H1 (cell line): ENCODE results near the gene SH3BGRL3. TPM values are rescaled to one million over a fixed set of nuclear protein-coding genes. Genes with fewer than 3 reads are reported as not detected.
A peak's percentile ranks its signal among the peaks of the same experiment; 100 is the strongest.

ENCODE experiments used
- CTCF ChIA-PET: fragments of 300-600 bp; sonication (Branson Sonifier 250); formaldehyde crosslinking; loops from one replicate; lab custom pipeline; 2021; ENCODE audit not compliant: partially characterized antibody; lab: Charles Lee
- POLR2A ChIA-PET: fragments of 300-600 bp; sonication (Branson Sonifier 250); formaldehyde crosslinking; loops from one replicate; lab custom pipeline; 2021; ENCODE audit warnings: inconsistent platforms; ENCODE audit not compliant: partially characterized antibody; lab: Charles Lee
- DNase-seq, 2 experiments: peaks; one replicate each; pipeline versions ENCODE4 v3.0.0 to v3.0.0-alpha.2; 2010 to 2022; ENCODE audit warnings: low spot score in 2 of 2, low read depth in 1 of 2, mixed read lengths in 1 of 2
- FAIRE-seq: peaks from 2 replicates; lab custom pipeline; 2011; peaks lifted over from hg19 to GRCh38; lab: Jason Lieb, UNC
- H2AFZ ChIP-seq: 2 replicates; pipeline ENCODE4 v1.8.1; 2012; ENCODE audit warnings: low read length, inconsistent platforms
- H2AK5ac ChIP-seq: 2 replicates; pipeline ENCODE4 v1.6.1; 2013; ENCODE audit warnings: low read depth, low read length
- H2BK120ac ChIP-seq: replicated peaks from 2 replicates; pipeline ENCODE3; 2013; ENCODE audit warnings: low read depth, low read length, inconsistent platforms
- H2BK12ac ChIP-seq: 2 replicates; pipeline ENCODE4 v1.6.1; 2013; ENCODE audit warnings: low read depth, low read length
- H2BK15ac ChIP-seq: 2 replicates; pipeline ENCODE4 v1.6.1; 2013; ENCODE audit warnings: low read length
- H2BK20ac ChIP-seq: 2 replicates; pipeline ENCODE4 v1.6.1; 2013; ENCODE audit warnings: low read length
- H2BK5ac ChIP-seq: 2 replicates; pipeline ENCODE4 v1.6.1; 2013; ENCODE audit warnings: low read depth, low read length
- H3K14ac ChIP-seq: 2 replicates; pipeline ENCODE4 v1.6.1; 2013; ENCODE audit warnings: inconsistent platforms; ENCODE audit not compliant: insufficient read length
- H3K18ac ChIP-seq: 2 replicates; pipeline ENCODE4 v1.6.1; 2013; ENCODE audit warnings: low read length; ENCODE audit errors: extremely low read depth
- H3K23ac ChIP-seq: 2 replicates; pipeline ENCODE4 v1.6.1; 2013; ENCODE audit warnings: inconsistent platforms; ENCODE audit not compliant: insufficient read length
- H3K23me2 ChIP-seq: 2 replicates; pipeline ENCODE4 v1.6.1; 2013; ENCODE audit warnings: low read depth, low read length
- H3K27ac ChIP-seq: 2 replicates; pipeline ENCODE4 v1.6.1; 2011; ENCODE audit warnings: low read depth, low read length, inconsistent platforms
- H3K27me3 ChIP-seq, 4 experiments: replicated peaks in 1 of 4; 1 replicate in 1 of 4; 2 replicates in 3 of 4; pipeline versions ENCODE4 v1.6.1 to v1.8.1; 2011 to 2013; ENCODE audit warnings: low read length in 3 of 4, mild to moderate bottlenecking in 3 of 4, inconsistent platforms in 2 of 4, mixed read lengths in 2 of 4, moderate library complexity in 1 of 4; ENCODE audit not compliant: control insufficient read depth in 3 of 4, insufficient read depth in 3 of 4; ENCODE audit errors: extremely low read depth in 1 of 4
- H3K36me3 ChIP-seq, 4 experiments: 2 replicates each; pipeline versions ENCODE4 v1.6.1 to v1.8.1; 2011 to 2013; ENCODE audit warnings: mild to moderate bottlenecking in 4 of 4, low read length in 3 of 4, moderate library complexity in 2 of 4, control low read depth in 1 of 4, inconsistent platforms in 1 of 4; ENCODE audit not compliant: insufficient read depth in 4 of 4, control insufficient read depth in 2 of 4
- H3K4ac ChIP-seq: replicated peaks from 2 replicates; pipeline ENCODE3; 2013; ENCODE audit warnings: low read length, low read depth, mixed read lengths, inconsistent platforms; ENCODE audit not compliant: insufficient read length
- H3K4me1 ChIP-seq, 4 experiments: replicated peaks in 1 of 4; 1 replicate in 1 of 4; 2 replicates in 3 of 4; pipeline versions ENCODE4 v1.6.1 to v1.8.1; 2011 to 2013; ENCODE audit warnings: low read length in 3 of 4, inconsistent platforms in 2 of 4, mixed read lengths in 1 of 4; ENCODE audit not compliant: insufficient read depth in 4 of 4, control insufficient read depth in 3 of 4
- H3K4me2 ChIP-seq, 2 experiments: 2 replicates each; pipeline versions ENCODE4 v1.6.1 to v1.8.1; 2011 to 2013; ENCODE audit warnings: low read depth in 2 of 2, low read length in 2 of 2, control low read depth in 1 of 2, inconsistent platforms in 1 of 2, mild to moderate bottlenecking in 1 of 2; ENCODE audit not compliant: insufficient read depth in 1 of 2
- H3K4me3 ChIP-seq, 4 experiments: fragments of 200-600, 300-600 bp in 1 of 4; sonication (generic), shearing (Covaris generic), sonication (Bioruptor Twin) in 1 of 4; 2 replicates each; pipeline versions ENCODE4 v1.5.1 to v1.8.1; 2011 to 2016; ENCODE audit warnings: low read length in 4 of 4, low read depth in 3 of 4, control low read depth in 2 of 4, inconsistent platforms in 2 of 4, mild to moderate bottlenecking in 2 of 4, mixed read lengths in 1 of 4, moderate library complexity in 1 of 4; ENCODE audit not compliant: insufficient read depth in 2 of 4; ENCODE audit errors: extremely low read depth in 1 of 4
- H3K56ac ChIP-seq: replicated peaks from 2 replicates; pipeline ENCODE3; 2013; ENCODE audit warnings: low read depth, mild to moderate bottlenecking, mixed read lengths, low read length, inconsistent platforms; ENCODE audit not compliant: insufficient read length
- H3K79me1 ChIP-seq: 2 replicates; pipeline ENCODE4 v1.6.1; 2013; ENCODE audit warnings: low read depth, low read length, control low read depth
- H3K79me2 ChIP-seq, 2 experiments: 2 replicates each; pipeline versions ENCODE4 v1.6.1 to v1.8.1; 2012 to 2013; ENCODE audit warnings: low read length in 2 of 2, mild to moderate bottlenecking in 2 of 2, inconsistent platforms in 1 of 2; ENCODE audit not compliant: insufficient read depth in 2 of 2, control insufficient read depth in 1 of 2
- H3K9ac ChIP-seq, 4 experiments: replicated peaks in 1 of 4; 1 replicate in 1 of 4; 2 replicates in 3 of 4; pipeline versions ENCODE4 v1.6.1 to v1.8.1; 2011 to 2013; ENCODE audit warnings: low read depth in 3 of 4, low read length in 3 of 4, control low read depth in 2 of 4, mild to moderate bottlenecking in 2 of 4, moderate library complexity in 2 of 4, inconsistent platforms in 1 of 4; ENCODE audit errors: extremely low read depth in 1 of 4
- H3K9me3 ChIP-seq, 2 experiments: 2 replicates each; pipeline versions ENCODE4 v1.6.1 to v1.8.1; 2012 to 2013; ENCODE audit warnings: mild to moderate bottlenecking in 2 of 2, moderate library complexity in 2 of 2, control low read depth in 1 of 2, inconsistent platforms in 1 of 2, low read depth in 1 of 2, low read length in 1 of 2, mixed read lengths in 1 of 2; ENCODE audit not compliant: insufficient read depth in 2 of 2
- H4K20me1 ChIP-seq, 2 experiments: replicated peaks in 1 of 2; 2 replicates each; pipeline versions ENCODE3 to v1.8.1; 2011 to 2013; ENCODE audit warnings: inconsistent platforms in 2 of 2, low read length in 2 of 2, mild to moderate bottlenecking in 1 of 2; ENCODE audit not compliant: insufficient read depth in 2 of 2, control insufficient read depth in 1 of 2
- H4K5ac ChIP-seq: 2 replicates; pipeline ENCODE4 v1.6.1; 2013; ENCODE audit warnings: low read length, low read depth, mixed read lengths, inconsistent platforms; ENCODE audit not compliant: insufficient read length
- H4K8ac ChIP-seq: 2 replicates; pipeline ENCODE4 v1.8.0; 2013; ENCODE audit warnings: mild to moderate bottlenecking, moderate library complexity, low read length, inconsistent platforms; ENCODE audit not compliant: insufficient read depth; ENCODE audit errors: extremely low read depth
- H4K91ac ChIP-seq: replicated peaks from 2 replicates; pipeline ENCODE3; 2013; ENCODE audit warnings: low read length, mixed read lengths, inconsistent platforms; ENCODE audit not compliant: insufficient read length
- ASH2L ChIP-seq: fragments of 200-600, 300-600 bp; sonication (generic); IDR thresholded peaks from one replicate; pipeline ENCODE4 v1.7.1; 2017; ENCODE audit warnings: low read length
- BCL11A ChIP-seq, 2 experiments: IDR thresholded peaks; one replicate each; pipeline ENCODE4 v1.6.1; 2011; ENCODE audit warnings: low read depth in 2 of 2, low read length in 2 of 2, mild to moderate bottlenecking in 2 of 2
- CHD2 ChIP-seq: IDR thresholded peaks from 2 replicates; pipeline ENCODE4 v1.6.1; 2012; ENCODE audit warnings: low read length, improper control_type of control experiment
- CTBP2 ChIP-seq: IDR thresholded peaks from 2 replicates; pipeline ENCODE4 v1.7.0; 2011; ENCODE audit warnings: borderline replicate concordance, mild to moderate bottlenecking, moderate library complexity, mixed read lengths, low read length; ENCODE audit not compliant: insufficient read depth, insufficient read length
- EP300 ChIP-seq, 2 experiments: IDR thresholded peaks; 1 replicate in 1 of 2; 2 replicates in 1 of 2; pipeline ENCODE4 v1.6.1; 2011 to 2012; ENCODE audit warnings: low read depth in 2 of 2, low read length in 2 of 2, mild to moderate bottlenecking in 2 of 2, borderline replicate concordance in 1 of 2, inconsistent platforms in 1 of 2, moderate library complexity in 1 of 2
- JUND ChIP-seq: IDR thresholded peaks from 2 replicates; pipeline ENCODE4 v1.6.1; 2011; ENCODE audit warnings: mild to moderate bottlenecking, improper control_type of control experiment, low read length
- POLR2AphosphoS5 ChIP-seq: IDR thresholded peaks from 2 replicates; pipeline ENCODE4 v1.6.1; 2011; ENCODE audit warnings: low read depth, low read length
- TEAD4 ChIP-seq: IDR thresholded peaks from 2 replicates; pipeline ENCODE4 v1.6.1; 2012; ENCODE audit warnings: low read depth, low read length, inconsistent platforms, mixed read lengths
- WGBS, 2 experiments: shearing (Covaris generic) in 1 of 2; methylation state at CpG; one replicate each; pipeline versions ENCODE4 v1.1.6 to v1.1.7; 2013 to 2015; ENCODE audit warnings: low lambda C conversion rate in 2 of 2, mixed read lengths in 2 of 2, inconsistent platforms in 1 of 2, low coverage in 1 of 2, missing lambda C conversion rate in 1 of 2; ENCODE audit not compliant: insufficient replicate concordance in 2 of 2, insufficient coverage in 1 of 2, insufficient read length in 1 of 2; ENCODE audit errors: extremely low coverage in 1 of 2, missing lambda C conversion rate in 1 of 2; 5-methylcytosine and 5-hydroxymethylcytosine counted together
- polyA plus RNA-seq, 7 experiments: library from polyadenylated mRNA; depleted of rRNA in 3 of 7; stranded (reverse) in 5 of 7; unstranded in 2 of 7; fragments of >200 nt in 5 of 7; fragments of 200-250 nt in 2 of 7; gene quantifications; 1 replicate in 5 of 7; 2 replicates in 1 of 7; 4 replicates in 1 of 7; pipeline versions ENCODE4 v1.2.1 to v1.2.3, GENCODE V29; 2011 to 2013; ENCODE audit warnings: missing spikeins in 2 of 7, mixed read lengths in 2 of 7
- total RNA-seq: library from RNA; stranded (reverse); fragmentation: NEBNext Ultra II Directional; extraction: Animal tissue kit (Norgen Biotek cat#: 25700); gene quantifications from 2 replicates; pipeline ENCODE4 v1.2.1, GENCODE V29; 2021
- TF ChIP-seq, protein P1 (sequence below): IDR thresholded peaks from 2 replicates; pipeline ENCODE4 v1.6.1; 2012; ENCODE audit warnings: inconsistent platforms
- TF ChIP-seq, protein P2 (sequence below): IDR thresholded peaks from 2 replicates; pipeline ENCODE4 v1.6.1; 2012; ENCODE audit warnings: inconsistent platforms

SH3BGRL3 gene
- total and polyA plus RNA-seq, 2 of the 8 experiments (the other 6 are each of a cell fraction or from before 2014, with no cell fraction given): 77.8 to 107 TPM

DNA sequence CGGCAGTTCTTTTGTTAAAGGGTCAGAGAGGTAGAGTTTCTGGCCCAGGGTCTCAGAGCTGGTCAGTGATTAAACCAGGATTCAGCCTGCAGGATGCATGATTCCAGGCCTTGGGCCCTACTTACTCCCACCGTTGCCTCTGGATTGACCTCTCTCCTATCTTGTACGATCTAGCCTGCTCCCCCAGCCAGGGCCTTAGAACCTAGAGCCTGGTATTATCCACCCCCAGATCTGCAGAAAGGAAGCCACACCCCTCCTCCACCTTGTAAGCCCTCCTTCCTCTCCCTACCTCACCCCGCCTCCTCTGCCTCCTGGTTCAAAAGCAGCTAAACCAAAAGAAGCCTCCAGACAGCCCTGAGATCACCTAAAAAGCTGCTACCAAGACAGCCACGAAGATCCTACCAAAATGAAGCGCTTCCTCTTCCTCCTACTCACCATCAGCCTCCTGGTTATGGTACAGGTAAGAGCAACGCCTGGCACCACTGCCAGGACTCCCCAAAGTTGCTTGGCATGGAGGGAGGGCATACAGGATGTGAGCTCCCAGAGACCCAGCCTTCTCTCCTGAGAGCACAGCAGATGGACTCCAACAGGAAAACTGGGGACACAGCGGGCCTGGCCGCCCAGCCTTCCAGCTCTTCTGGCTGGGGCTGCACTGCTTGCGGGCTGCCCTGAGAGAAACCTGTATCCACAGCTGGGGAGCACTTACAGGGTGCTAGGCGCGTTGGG is 37.9 kb downstream of the SH3BGRL3 start, which contains the start of gene CD52:
Gene CD52, plus strand, starts transcription at position 347 of the 726 bp plus-strand sequence. Its CDS starts 60 bp downstream, at position 407.
- Histone ChIP-seq H3K4me2 (peak within 1 kb of the TSS in 1 of 2 experiments; percentile 24; a peak in 1 of 4 replicates), H3K79me1 (no peaks in the 10 kb centered on the region), H3K23ac (no peak within 1 kb of the TSS), H3K9me3 (no peaks in the 10 kb centered on the region), H4K8ac (peak within 1 kb of the TSS; percentile 51; the same call in 1 of the 2 replicates), H2BK12ac (peak within 1 kb of the TSS; percentile 68; the same call in 1 of the 2 replicates), H4K20me1 (no peaks in the 10 kb centered on the region), H2BK5ac (no peak within 1 kb of the TSS; the same call in 1 of the 2 replicates), H3K14ac (no peak within 1 kb of the TSS), H3K18ac (0 out of 2 replicates have a peak within 1 kb of the TSS, but pooled peaks have one; percentile 19), H2BK20ac (peak within 1 kb of the TSS; percentile 3; the same call in 1 of the 2 replicates), H3K9ac (no peak within 1 kb of the TSS), H2BK120ac (no peak within 1 kb of the TSS), H3K23me2 (no peaks in the 10 kb centered on the region), H4K5ac (peak within 1 kb of the TSS; percentile 41), H2AFZ (no peak within 1 kb of the TSS), H3K79me2 (no peaks in the 10 kb centered on the region), H3K4me1 (peaks cover 4 to 16% (median 8%) of the 10 kb centered on the region in 4 experiments), H3K4ac (no peak within 1 kb of the TSS), H4K91ac (peak within 1 kb of the TSS; percentile 41), H3K36me3 (peaks cover 0 to 3% (median 2%) of the 10 kb centered on the region in 4 experiments; a peak in 4 of 8 replicates), H3K27ac (no peak within 1 kb of the TSS), H3K27me3 (no peaks in the 10 kb centered on the region), H3K56ac (no peak within 1 kb of the TSS), H3K4me3 (no peak within 1 kb of the TSS; a peak in 1 of 8 replicates), H2BK15ac (peak within 1 kb of the TSS; percentile 20; the same call in 1 of the 2 replicates), H2AK5ac (no peak within 1 kb of the TSS)
- FAIRE-seq (peak; percentile 36), DNase-seq (no peak)
- 75% methylated on average over 12 of the region's 12 CpGs; no CpG with 5 or more reads in 1 of the 2 experiments for WGBS, 2 experiments
- ChIA-PET CTCF (interaction anchor here (0.6 to 57.0 kb wide), 17 partner anchors 9 to 221 kb away, joined by 3 to 1530 read pairs (median 3); partner anchors contain the start of genes CATSPER4, CEP85, SH3BGRL3 and UBXN11), POLR2A (interaction anchor here (0.7 to 5.0 kb wide), 16 partner anchors 11 to 154 kb away, joined by 3 to 29 read pairs (median 6); partner anchors contain the start of genes HMGN2, LIN28A, SH3BGRL3 and UBXN11)
- TF ChIP-seq ASH2L (no peak), EP300 (IDR thresholded peaks at IDR 0.05; ENCODE audit: borderline replicate concordance in 1 of 2, low read depth in 2 of 2, low read length in 2 of 2) (no peak), CHD2 (no peak), TEAD4 (no peak), JUND (no peak), POLR2AphosphoS5 (no peak), CTBP2 (no peak), BCL11A (IDR thresholded peaks at IDR 0.05; ENCODE audit: low read depth in 2 of 2, low read length in 2 of 2) (no peak)
- TF ChIP-seq, protein P1, sequence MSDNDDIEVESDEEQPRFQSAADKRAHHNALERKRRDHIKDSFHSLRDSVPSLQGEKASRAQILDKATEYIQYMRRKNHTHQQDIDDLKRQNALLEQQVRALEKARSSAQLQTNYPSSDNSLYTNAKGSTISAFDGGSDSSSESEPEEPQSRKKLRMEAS: no peak
- TF ChIP-seq, protein P2, sequence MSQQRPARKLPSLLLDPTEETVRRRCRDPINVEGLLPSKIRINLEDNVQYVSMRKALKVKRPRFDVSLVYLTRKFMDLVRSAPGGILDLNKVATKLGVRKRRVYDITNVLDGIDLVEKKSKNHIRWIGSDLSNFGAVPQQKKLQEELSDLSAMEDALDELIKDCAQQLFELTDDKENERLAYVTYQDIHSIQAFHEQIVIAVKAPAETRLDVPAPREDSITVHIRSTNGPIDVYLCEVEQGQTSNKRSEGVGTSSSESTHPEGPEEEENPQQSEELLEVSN: no peak
